SK-N-SH (cell line): Measurements from ENCODE around the gene PRMT3.

Experiments
- CTCF ChIP-seq: fragments of 200-600 bp; sonication (generic); IDR thresholded peaks from 2 replicates; pipeline ENCODE4 v1.6.1; 2017; ENCODE audit warnings: antibody characterized with exemption, mild to moderate bottlenecking, moderate library complexity
- GABPA ChIP-seq: IDR thresholded peaks from 2 replicates; pipeline ENCODE4 v1.4.0; 2012; ENCODE audit warnings: low read depth, mild to moderate bottlenecking

GRCh38 chr11:20493340-20493739 lies 105.8 kb downstream of the PRMT3 start:
- no peak for TF ChIP-seq CTCF
- no peak for TF ChIP-seq GABPA
